ENCODE measurements around the gene VSTM1.
A peak's percentile ranks its signal among the peaks of the same experiment; 100 is the strongest.

VSTM1 gene

DNA sequence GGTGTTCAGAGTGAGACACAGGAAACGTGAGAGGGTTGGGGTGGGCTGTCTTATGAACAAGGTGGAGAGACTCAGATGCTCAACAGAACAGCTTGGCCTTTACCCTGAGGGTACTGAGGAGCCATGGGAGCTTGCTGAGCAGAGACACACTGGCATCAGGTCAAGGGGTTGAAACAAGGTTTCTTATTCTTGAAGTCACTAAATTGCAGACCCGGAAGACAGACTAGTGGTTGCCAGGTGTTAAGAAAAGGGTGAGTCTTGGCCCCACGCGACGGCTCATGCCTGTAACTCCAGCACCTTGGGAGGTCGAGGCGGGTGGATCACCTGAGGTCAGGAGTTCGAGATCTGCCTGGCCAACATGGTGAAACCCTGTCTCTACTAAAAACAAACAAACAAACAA is 49.8 kb downstream of the VSTM1 start:
- no peak for DNase-seq

DNA sequence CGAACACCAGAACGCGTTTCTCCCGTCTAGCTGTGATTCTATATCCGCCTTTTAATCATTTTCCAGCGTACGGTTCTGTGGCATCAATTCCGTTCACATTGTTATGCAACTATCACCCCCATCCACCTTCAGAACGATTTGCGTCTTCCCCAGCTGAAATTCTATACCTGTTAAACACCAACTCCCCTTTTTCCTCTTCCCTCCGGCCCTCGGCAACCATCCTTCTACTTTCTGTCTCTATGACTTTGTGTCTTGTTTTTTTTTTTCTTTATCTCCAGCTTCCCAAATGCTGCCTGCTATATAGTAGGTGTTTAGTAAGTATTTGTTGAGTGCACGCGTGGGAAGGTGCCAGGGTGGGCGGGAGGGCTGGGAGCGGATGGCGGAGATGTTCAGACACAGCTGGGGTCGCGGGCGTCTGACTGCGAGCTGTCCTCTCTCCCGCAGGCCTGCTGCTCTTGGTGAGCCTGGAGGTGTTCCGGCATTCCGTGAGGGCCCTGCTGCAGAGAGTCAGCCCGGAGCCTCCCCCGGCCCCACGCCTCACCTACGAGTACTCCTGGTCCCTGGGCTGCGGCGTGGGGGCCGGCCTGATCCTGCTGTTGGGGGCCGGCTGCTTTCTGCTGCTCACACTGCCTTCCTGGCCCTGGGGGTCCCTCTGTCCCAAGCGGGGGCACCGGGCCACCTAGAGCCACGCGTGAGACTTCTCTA is 52.0 kb downstream of the VSTM1 start:
- peak in 1 of 56 donors; percentile 8 for DNase-seq

DNA sequence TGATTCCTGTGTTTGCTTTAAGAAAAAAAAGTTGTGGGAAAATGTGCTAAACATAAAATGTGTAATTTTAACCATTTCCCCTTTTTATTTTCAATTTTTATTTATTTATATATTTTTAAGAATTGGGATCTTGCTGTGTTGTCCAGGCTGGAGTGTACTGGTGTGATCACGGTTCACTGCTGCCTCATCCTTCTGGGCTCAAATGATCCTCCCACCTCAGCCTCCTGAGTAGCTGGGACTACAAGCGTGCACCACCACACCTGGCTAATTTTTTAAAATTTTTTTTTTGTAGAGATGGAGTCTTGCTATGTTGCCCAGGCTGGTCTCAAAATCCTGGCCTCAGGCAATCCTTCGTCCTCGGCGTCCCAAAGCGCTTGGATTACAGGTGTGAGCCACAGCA is 53.2 kb downstream of the VSTM1 start:
- DNase-seq, result no peak

DNA sequence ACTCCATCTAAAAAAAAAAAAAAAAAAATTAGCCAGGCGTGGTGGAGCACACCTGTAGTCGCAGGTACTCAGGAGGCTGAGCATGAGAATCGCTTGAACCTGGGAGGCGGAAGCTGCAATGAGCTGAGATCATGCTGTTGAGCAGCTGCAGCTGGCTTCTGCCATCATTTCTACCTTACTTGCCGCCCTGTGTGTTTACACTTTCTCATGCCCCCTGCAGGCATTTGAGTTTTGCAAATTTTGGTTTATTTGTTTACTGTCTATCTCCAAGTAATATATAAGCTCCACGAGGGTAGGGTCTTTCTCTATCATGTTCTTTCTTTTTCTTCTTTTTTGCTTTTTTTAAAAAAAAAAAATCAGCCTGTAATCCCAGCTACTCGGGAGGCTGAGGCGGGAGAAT is 54.3 kb downstream of the VSTM1 start:
- DNase-seq, result no peak

DNA sequence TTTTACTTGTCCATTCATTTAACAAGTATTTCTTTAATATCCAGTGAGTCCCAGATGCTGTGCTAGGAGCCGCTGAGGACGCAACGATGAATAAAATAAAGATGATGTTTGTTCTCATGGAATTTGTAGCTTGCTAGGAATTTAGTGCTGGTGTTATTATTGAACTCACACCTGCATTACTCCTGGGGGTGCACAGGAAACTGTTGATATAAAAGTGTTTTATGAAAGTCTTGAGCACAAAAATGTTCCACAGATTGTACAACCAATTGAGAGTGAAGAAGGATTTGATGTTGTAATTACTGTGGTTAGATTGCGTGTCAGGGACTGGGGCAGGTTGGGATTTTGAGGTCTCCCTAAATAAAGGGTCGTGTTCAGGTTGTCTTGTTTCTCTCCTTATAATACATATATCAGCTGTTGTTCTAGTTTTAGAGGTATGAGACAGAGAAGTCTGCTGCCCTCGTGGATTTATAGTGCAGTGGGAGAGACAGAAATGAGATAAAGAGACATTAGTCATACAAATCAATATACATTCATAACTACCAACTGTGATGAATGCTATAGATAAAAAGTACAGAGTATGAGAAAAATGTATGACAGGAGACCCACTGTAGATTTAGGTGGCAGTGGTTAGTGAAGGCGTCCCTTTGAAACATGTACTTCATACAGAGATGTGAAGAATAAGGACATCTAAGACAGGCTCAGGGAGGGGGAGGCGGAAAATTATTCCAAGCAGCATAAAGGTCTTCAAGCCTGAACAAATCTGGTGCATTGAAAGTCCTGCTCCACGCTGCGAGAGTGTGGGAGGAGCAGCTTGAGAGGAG is 61.0 kb downstream of the VSTM1 start:
- DNase-seq, result no peak

DNA sequence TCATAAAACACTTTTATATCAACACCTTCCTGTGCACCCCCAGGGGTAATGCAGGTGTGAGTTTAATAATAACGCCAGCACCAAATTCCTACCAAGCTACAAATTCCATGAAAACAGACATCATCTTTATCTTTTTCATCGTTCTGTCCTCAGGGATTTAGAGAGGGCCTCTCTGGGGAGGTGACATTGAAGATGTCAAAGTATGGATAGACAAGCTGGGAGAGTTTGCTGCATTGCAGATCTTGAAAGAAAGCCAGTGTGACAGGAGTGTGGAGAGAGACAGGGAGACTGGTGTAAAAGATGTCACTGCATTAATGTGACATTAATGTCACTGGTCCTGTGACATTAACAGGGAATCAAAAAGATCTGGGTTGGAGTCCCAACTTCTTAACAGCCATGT is 62.2 kb downstream of the VSTM1 start:
- DNase-seq, result no peak

DNA sequence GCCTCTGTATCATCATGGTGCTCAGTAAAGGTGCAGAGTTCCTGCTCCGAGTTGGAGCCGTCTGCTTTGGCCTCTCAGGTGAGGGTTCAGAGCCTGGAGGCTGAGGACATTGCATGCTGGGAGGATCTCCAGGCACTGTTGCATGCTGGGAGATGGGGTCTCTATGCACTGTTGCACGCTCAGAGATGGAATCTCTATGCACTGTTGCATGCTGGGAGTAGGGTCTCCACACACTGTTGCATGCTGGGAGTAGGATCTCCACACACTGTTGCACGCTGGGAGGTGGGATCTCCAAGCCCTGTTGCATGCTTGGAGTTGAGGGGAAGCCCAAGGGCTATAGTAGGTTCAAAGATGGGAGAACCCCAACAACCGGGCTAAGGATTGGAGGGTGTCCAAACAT is 64.0 kb downstream of the VSTM1 start:
- no peak for DNase-seq

DNA sequence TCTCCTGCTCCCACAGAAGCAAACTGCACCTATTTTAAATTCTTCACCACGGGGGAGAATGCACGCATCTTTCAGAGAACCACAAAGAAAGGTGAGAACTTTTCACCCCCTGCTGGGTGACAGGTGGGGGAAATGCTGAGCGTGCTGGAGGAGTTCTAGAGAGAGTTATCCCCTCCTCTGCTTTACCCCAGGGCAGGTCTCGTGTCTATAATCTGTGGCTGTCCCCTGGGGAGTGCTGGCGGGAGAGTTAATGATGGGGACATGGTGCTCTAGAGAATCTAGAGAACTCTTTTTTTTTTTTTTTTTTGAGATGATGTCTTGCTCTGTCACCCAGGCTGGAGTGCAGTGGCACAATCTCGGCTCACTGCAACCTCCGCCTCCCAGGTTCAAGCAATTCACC is 65.5 kb downstream of the VSTM1 start:
- DNase-seq, result no peak

DNA sequence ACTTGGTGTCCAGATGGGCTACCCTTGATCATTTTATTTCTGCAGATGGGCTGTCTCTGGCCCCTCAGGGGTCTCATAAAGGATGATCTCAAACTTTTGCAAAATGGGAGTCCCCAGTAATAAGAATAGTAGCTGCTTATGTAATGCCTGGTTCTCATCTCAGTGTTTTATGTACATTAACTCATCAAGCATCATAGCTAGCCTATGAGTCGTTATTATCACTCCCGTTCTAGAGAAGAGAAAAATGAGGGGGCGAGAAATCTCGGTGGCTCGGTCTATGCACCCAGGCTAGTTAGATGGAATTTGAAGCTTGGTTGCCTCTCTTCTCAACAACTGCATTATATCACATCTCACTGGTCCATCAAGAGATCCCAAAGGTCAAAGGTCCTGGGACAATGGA is 68.9 kb downstream of the VSTM1 start:
- DNase-seq, result no peak

DNA sequence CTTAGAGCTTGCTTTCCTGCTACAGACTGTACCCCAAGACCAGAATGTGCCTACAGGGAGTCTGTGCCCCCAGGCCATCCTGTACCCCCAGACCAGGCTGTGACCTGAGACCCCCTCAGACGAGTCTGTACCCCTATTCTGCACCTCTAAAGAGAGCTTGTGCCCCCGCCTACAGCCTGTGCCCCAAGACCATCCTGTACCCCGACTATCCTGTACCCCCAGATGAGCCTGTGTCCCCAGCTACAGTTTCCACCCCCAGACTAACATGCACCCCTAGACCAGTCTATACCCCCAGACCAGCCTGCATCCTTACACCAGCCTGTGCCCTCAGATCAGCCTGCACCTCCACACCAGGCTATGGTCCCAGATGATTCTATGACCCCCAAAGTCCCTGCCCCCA is 70.2 kb downstream of the VSTM1 start:
- DNase-seq, result no peak

DNA sequence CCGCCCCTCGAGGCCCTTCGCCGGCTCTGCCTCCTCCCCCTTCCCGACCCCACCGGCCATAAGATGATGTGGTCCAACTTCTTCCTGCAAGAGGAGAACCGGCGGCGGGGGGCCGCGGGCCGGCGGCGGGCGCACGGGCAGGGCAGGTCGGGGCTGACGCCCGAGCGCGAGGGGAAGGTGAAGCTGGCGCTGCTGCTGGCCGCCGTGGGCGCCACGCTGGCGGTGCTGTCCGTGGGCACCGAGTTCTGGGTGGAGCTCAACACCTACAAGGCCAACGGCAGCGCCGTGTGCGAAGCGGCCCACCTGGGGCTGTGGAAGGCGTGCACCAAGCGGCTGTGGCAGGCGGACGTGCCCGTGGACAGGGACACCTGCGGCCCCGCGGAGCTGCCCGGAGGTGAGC is 70.9 kb downstream of the VSTM1 start:
- no peak for DNase-seq

DNA sequence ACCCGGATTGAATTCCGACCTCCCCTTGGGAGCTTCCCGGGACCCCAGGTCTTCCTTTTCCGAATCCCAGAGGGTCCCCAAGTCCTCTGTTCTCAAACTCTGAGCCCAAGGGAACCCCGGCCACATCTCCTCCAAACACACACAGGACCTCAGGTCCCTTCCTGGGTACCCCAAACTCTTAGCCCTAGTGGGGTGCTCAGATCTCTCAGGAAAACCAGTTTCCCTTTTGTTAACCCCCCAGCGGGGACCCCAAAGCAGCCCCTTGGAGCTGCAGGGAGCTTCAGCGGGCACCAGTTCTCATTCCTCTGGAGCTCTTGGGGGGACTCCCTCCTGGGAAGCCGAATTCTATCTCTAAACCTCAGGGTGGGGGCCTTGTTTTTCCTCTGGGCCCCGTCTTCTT is 71.5 kb downstream of the VSTM1 start:
- DNase-seq, result no peak

DNA sequence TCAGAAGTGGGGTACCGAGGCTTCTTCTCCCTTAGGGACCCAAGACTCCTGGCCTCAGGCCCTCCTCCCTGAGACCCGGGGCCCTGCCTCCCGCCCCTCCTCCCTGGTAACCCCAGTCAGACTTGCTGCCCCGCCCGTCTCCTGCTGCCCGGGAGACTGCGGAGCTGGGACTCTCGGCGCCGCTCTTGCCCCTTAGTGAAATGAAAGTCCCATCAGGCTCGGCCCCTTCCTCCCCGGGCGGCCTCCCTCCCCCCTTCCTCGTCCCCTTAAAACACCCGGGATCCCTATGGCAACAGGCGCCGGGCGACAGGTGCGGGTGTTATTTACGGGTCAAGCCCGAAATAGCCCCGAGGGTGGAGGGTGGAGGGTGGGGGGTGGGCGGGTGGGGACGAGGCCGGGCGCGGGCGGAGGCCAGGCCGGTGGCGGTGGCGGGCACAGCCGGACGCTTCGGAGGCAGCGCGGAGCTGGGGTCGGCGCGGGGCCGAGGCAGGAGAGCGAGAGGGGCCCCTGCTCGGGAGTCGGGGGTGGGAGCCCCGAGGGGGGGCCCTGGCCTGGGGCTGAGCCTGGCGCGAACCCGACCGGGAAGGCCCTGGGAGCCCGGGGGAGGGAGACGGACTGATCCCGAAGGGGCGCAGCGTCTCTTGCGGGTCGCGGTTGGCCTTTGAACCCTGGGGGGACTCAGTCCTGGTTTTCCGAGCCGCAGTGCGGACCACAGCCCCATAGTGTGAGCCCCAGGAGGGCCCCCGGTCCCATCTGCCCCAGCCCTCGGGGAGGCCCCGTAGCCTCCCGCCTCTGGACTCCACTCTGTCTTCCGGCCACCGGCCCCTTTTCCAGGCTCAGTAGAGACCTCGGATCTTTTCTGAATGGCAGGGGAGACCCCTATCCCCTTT is 72.2 kb downstream of the VSTM1 start, which contains the start of gene CACNG6:
Gene CACNG6, plus strand, starts transcription at position 414 of the 890 bp plus-strand sequence. CDS start 1,241 bp downstream, outside the sequence.
- peak in 4 of 56 donors; percentile 10 to 46 (median 20) for DNase-seq

All from amygdala (tissue), 56 donors.